B cell (primary cell): ENCODE results near the gene SLC6A12. TPM values are rescaled to one million over a fixed set of nuclear protein-coding genes. Genes with fewer than 3 reads are reported as not detected.

Experiments
- ATAC-seq: fragments of 200-7000 bp; cut with Tn5 transposase; one replicate; pipeline ENCODE4 v1.10.0; 2021; ENCODE audit warnings: low read depth, mild to moderate bottlenecking, moderate number of reproducible peaks, moderate library complexity
- CTCF ChIA-PET: fragments of 350-600 bp; sonication (Branson Sonifier 250); formaldehyde crosslinking; loops from one replicate; lab custom pipeline; 2021; ENCODE audit warnings: antibody characterized with exemption, inconsistent platforms; lab: Charles Lee
- POLR2A ChIA-PET: fragments of 350-600 bp; sonication (Branson Sonifier 250); formaldehyde crosslinking; loops from one replicate; lab custom pipeline; 2021; ENCODE audit warnings: antibody characterized with exemption; lab: Charles Lee
- DNase-seq: peaks from one replicate; pipeline ENCODE4 v3.0.0; 2013
- H2AFZ ChIP-seq: 2 replicates; pipeline ENCODE4 v1.6.1; 2012; ENCODE audit warnings: mild to moderate bottlenecking, low read depth, low read length; ENCODE audit not compliant: insufficient read depth, poor library complexity, severe bottlenecking
- H3K27ac ChIP-seq, 2 donors: 1 replicate in 1 of 2; 2 replicates in 1 of 2; pipeline ENCODE4 v1.5.1; 2012 to 2013; ENCODE audit warnings: low read length in 2 of 2, mild to moderate bottlenecking in 2 of 2, moderate library complexity in 1 of 2
- H3K27me3 ChIP-seq, 4 experiments: fragments of 200-600 bp in 1 of 4; sonication (generic) in 1 of 4; replicated peaks in 1 of 4; 1 replicate in 2 of 4; 2 replicates in 2 of 4; pipeline versions ENCODE4 v1.6.1 to v1.7.0; 2013 to 2016; ENCODE audit warnings: low read length in 3 of 4, mild to moderate bottlenecking in 2 of 4, mixed read lengths in 1 of 4, moderate library complexity in 1 of 4; ENCODE audit not compliant: insufficient read depth in 4 of 4, control insufficient read depth in 3 of 4; ENCODE audit errors: control extremely low read depth in 1 of 4
- H3K36me3 ChIP-seq, 2 experiments: replicated peaks in 1 of 2; 1 replicate in 1 of 2; 2 replicates in 1 of 2; pipeline versions ENCODE4 v1.6.1 to v1.7.1; 2013; ENCODE audit warnings: low read length in 1 of 2; ENCODE audit not compliant: insufficient read depth in 2 of 2, control insufficient read depth in 1 of 2; ENCODE audit errors: control extremely low read depth in 1 of 2, extremely low read depth in 1 of 2
- H3K4me1 ChIP-seq, 2 donors: fragments of 200-600 bp in 1 of 2; sonication (generic) in 1 of 2; 1 replicate in 1 of 2; 2 replicates in 1 of 2; pipeline versions ENCODE4 v1.5.1 to v1.6.1; 2013 to 2017; ENCODE audit warnings: low read length in 2 of 2; ENCODE audit not compliant: control insufficient read depth in 2 of 2, insufficient read depth in 2 of 2
- H3K4me2 ChIP-seq: replicated peaks from 2 replicates; pipeline ENCODE3; 2012; ENCODE audit warnings: mild to moderate bottlenecking, low read depth, low read length; ENCODE audit not compliant: poor library complexity, severe bottlenecking
- H3K4me3 ChIP-seq, 5 experiments: fragments of 200-600 bp in 1 of 5; sonication (generic) in 1 of 5; 1 replicate in 3 of 5; 2 replicates in 2 of 5; pipeline versions ENCODE4 v1.5.1 to v1.7.0; 2011 to 2016; ENCODE audit warnings: low read length in 4 of 5, mild to moderate bottlenecking in 4 of 5, low read depth in 2 of 5, control low read depth in 1 of 5, moderate library complexity in 1 of 5; ENCODE audit not compliant: insufficient read depth in 1 of 5; ENCODE audit errors: control extremely low read depth in 1 of 5, extremely low read depth in 1 of 5
- H3K79me2 ChIP-seq: fragments of 200-600 bp; sonication (generic); one replicate; pipeline ENCODE4 v1.6.0; 2016; ENCODE audit warnings: low read length; ENCODE audit not compliant: control insufficient read depth, insufficient read depth
- H3K9ac ChIP-seq: fragments of 200-600 bp; sonication (generic); 2 replicates; pipeline ENCODE4 v1.6.1; 2017; ENCODE audit warnings: mild to moderate bottlenecking, low read length, moderate library complexity
- H3K9me3 ChIP-seq, 3 donors: one replicate each; pipeline versions ENCODE4 v1.6.1 to v1.7.1; 2013; ENCODE audit warnings: low read length in 2 of 3; ENCODE audit not compliant: control insufficient read depth in 2 of 3, insufficient read depth in 1 of 3; ENCODE audit errors: control extremely low read depth in 1 of 3
- H4K20me1 ChIP-seq: 2 replicates; pipeline ENCODE4 v1.6.0; 2012; ENCODE audit warnings: mild to moderate bottlenecking, low read length; ENCODE audit not compliant: insufficient read depth, control insufficient read depth, poor library complexity, severe bottlenecking
- H3K27ac Mint-ChIP-seq: one replicate; pipeline ENCODE4 v1.8.0; 2021; ENCODE audit warnings: mixed read lengths
- H3K27me3 Mint-ChIP-seq: one replicate; pipeline ENCODE4 v1.8.0; 2021; ENCODE audit warnings: mixed read lengths
- H3K4me1 Mint-ChIP-seq: one replicate; pipeline ENCODE4 v1.8.0; 2021; ENCODE audit warnings: mixed read lengths
- H3K4me3 Mint-ChIP-seq: one replicate; pipeline ENCODE4 v1.8.0; 2021; ENCODE audit warnings: mixed read lengths
- H3K9me3 Mint-ChIP-seq: one replicate; pipeline ENCODE4 v1.8.0; 2022; ENCODE audit warnings: mixed read lengths; ENCODE audit not compliant: insufficient read depth
- EZH2 ChIP-seq: IDR thresholded peaks from 2 replicates; pipeline ENCODE4 v1.6.1; 2012; ENCODE audit warnings: borderline replicate concordance, low read depth, mild to moderate bottlenecking, moderate library complexity, low read length; ENCODE audit not compliant: insufficient read depth, poor library complexity, severe bottlenecking
- WGBS: methylation state at CpG from one replicate; pipeline ENCODE4 v1.1.5; 2013; ENCODE audit warnings: missing lambda C conversion rate; ENCODE audit not compliant: insufficient coverage; 5-methylcytosine and 5-hydroxymethylcytosine counted together
- intact Hi-C: fragments of 100-400 bp; cut with micrococcal nuclease; formaldehyde crosslinking; loops from one replicate; pipeline ENCODE4 v1.10.0; 2022
- polyA plus RNA-seq: library from polyadenylated mRNA; depleted of rRNA; stranded (reverse); fragments of >200 nt; gene quantifications from 2 replicates; pipeline ENCODE4 v1.2.3, GENCODE V29; 2012
- total RNA-seq, 2 donors: library from RNA; stranded (reverse); fragments of 120-200 nt in 1 of 2; gene quantifications; 1 replicate in 1 of 2; 2 replicates in 1 of 2; pipeline versions ENCODE4 v1.2.3 to v1.2.4, GENCODE V29; 2013 to 2022
- TF ChIP-seq, protein P1 (sequence below): fragments of 200-600 bp; IDR thresholded peaks from one replicate; pipeline ENCODE4 v1.8.0; 2022; ENCODE audit warnings: antibody characterized with exemption, mild to moderate bottlenecking

The SLC6A12 gene
- total and polyA plus RNA-seq, 2 donors (not counting 1 experiment from before 2014, with no cell fraction given), result 0.06 TPM; not detected in 1

DNA sequence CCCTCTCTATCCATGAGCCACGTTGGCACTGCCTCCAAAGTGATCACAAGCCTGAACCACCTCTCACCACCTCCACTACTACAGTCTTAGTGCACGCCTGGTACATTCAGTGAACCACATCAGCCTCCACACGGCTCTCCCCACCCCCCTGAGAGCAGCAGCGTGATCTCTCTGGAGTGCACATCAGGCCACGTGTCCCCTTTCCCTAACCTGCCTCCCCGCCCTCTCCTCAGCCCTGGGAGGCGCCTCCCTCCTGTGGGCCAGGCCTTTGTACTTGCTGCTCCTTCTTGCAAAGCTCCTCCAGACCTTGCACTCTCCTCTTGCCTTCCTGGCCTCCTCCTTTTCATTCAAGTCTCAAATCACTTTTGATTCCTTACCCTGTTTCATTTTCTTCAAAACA lies 49.8 kb downstream of the SLC6A12 start:
- Mint-ChIP-seq H3K4me3 (no peak overlapping the region), H3K27ac (no peak overlapping the region), H3K4me1 (no peaks in the 10 kb centered on the region), H3K27me3 (peaks cover 12% of the 10 kb centered on the region), H3K9me3 (no peaks in the 10 kb centered on the region)
- 82% methylated on average over 7 of the region's 7 CpGs for WGBS
- Histone ChIP-seq H3K4me1 (no peaks in the 10 kb centered on the region), H3K27me3 (peaks cover 0 to under 1% (median 0%) of the 10 kb centered on the region in 4 experiments), H4K20me1 (no peaks in the 10 kb centered on the region), H3K36me3 (no peaks in the 10 kb centered on the region), H2AFZ (no peak overlapping the region), H3K4me3 (no peak overlapping the region), H3K27ac (no peak overlapping the region), H3K4me2 (no peak overlapping the region), H3K79me2 (no peaks in the 10 kb centered on the region), H3K9ac (no peak overlapping the region), H3K9me3 (no peaks in the 10 kb centered on the region)
- no peak for ATAC-seq
- DNase-seq, result no peak
- TF ChIP-seq EZH2, result no peak
- TF ChIP-seq, protein P1, sequence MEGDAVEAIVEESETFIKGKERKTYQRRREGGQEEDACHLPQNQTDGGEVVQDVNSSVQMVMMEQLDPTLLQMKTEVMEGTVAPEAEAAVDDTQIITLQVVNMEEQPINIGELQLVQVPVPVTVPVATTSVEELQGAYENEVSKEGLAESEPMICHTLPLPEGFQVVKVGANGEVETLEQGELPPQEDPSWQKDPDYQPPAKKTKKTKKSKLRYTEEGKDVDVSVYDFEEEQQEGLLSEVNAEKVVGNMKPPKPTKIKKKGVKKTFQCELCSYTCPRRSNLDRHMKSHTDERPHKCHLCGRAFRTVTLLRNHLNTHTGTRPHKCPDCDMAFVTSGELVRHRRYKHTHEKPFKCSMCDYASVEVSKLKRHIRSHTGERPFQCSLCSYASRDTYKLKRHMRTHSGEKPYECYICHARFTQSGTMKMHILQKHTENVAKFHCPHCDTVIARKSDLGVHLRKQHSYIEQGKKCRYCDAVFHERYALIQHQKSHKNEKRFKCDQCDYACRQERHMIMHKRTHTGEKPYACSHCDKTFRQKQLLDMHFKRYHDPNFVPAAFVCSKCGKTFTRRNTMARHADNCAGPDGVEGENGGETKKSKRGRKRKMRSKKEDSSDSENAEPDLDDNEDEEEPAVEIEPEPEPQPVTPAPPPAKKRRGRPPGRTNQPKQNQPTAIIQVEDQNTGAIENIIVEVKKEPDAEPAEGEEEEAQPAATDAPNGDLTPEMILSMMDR, result no peak
- ChIA-PET CTCF (no interaction called here), POLR2A (no interaction called here)
- intact Hi-C loops, result no loop called here

DNA sequence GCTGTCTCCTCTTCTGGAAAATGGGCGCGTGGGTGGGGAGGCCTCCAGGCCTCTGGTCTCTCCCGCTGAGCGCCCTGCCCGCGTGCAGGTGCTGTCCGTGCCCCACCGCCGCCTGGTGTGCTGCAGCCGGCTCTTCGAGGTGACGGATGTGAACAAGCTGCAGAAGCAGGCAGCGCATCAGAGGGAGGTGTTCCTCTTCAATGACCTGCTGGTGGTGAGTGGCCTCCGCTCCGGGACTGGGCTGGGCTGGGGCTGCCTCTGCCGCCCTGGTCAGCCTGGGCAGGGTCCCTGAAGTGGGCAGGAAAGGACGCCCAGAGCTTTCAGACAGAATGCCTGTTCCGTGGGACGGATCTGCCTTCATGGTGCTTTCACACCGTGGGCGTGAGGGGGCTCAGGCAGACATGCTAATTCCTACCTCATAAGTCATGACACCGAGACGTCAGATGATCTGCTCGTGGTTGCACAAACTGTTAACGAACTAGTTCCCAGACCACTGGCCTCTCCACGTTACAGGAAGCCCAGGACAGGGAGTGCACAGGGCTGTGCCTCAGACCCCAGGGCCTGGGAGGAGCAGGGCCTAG lies 50.5 kb downstream of the SLC6A12 start:
- Mint-ChIP-seq H3K4me3 (no peak overlapping the region), H3K9me3 (no peaks in the 10 kb centered on the region), H3K4me1 (no peaks in the 10 kb centered on the region), H3K27ac (no peak overlapping the region), H3K27me3 (peaks cover 12% of the 10 kb centered on the region)
- POLR2A ChIA-PET, result no interaction called here
- Histone ChIP-seq H3K36me3 (no peaks in the 10 kb centered on the region), H4K20me1 (no peaks in the 10 kb centered on the region), H3K9ac (no peak overlapping the region), H3K27ac (no peak overlapping the region), H3K79me2 (no peaks in the 10 kb centered on the region), H2AFZ (no peak overlapping the region), H3K4me3 (no peak overlapping the region), H3K27me3 (no peaks in the 10 kb centered on the region), H3K4me1 (no peaks in the 10 kb centered on the region), H3K4me2 (no peak overlapping the region), H3K9me3 (no peaks in the 10 kb centered on the region)
- intact Hi-C loops, result no loop called here
- CTCF ChIA-PET, result no interaction called here
- no peak for DNase-seq
- no peak for TF ChIP-seq EZH2
- TF ChIP-seq, protein P1, result no peak
- WGBS, result 96% methylated on average over 26 of the region's 26 CpGs
- no peak for ATAC-seq
